ENCODE data around the gene CROCC.
A peak's percentile ranks its signal among the peaks of the same experiment; 100 is the strongest.

The CROCC gene

GRCh38 chr1:16954579-16954978 is 32.8 kb downstream of the CROCC start:
- DNase-seq, result no peak
- H3K4me2 ChIP-seq (ENCODE audit: low read length), result no peak overlapping the region
- WGBS (ENCODE audit: extremely low coverage, insufficient coverage, insufficient read length), result no CpG with 5 or more reads among the region's 18 CpGs
- H3K18ac ChIP-seq (ENCODE audit: low read length), result no peak overlapping the region
- H4K8ac ChIP-seq (ENCODE audit: low read depth, low read length), result no peak overlapping the region
- no peak overlapping the region for H2AFZ ChIP-seq (ENCODE audit: insufficient read depth, low read length, poor library complexity)
- H3K23ac ChIP-seq (ENCODE audit: low read length), result no peak overlapping the region
- H2BK120ac ChIP-seq (ENCODE audit: insufficient read depth, low read length, poor library complexity), result no peak overlapping the region
- no peaks in the 10 kb centered on the region for H3K79me2 ChIP-seq (ENCODE audit: control insufficient read depth, insufficient read depth, low read length, poor library complexity)
- H3K9me3 ChIP-seq (ENCODE audit: insufficient read depth, low read depth, low read length), result no peaks in the 10 kb centered on the region
- H3K4ac ChIP-seq (ENCODE audit: low read depth, low read length), result no peak overlapping the region
- no peaks in the 10 kb centered on the region for H3K27me3 ChIP-seq (ENCODE audit: insufficient read depth, low read length)
- no peak overlapping the region for H2AK5ac ChIP-seq (ENCODE audit: low read length)
- no peak overlapping the region for H2BK5ac ChIP-seq (ENCODE audit: low read depth, low read length, poor library complexity)
- H3K14ac ChIP-seq (ENCODE audit: low read length), result no peak overlapping the region
- H3K4me1 ChIP-seq (ENCODE audit: control insufficient read depth in 1 of 2, insufficient read depth in 2 of 2, low read length in 2 of 2), result no peaks in the 10 kb centered on the region
- peaks cover 4 to 5% of the 10 kb centered on the region in 2 experiments for H3K36me3 ChIP-seq (ENCODE audit: control insufficient read depth in 1 of 2, insufficient read depth in 2 of 2, low read length in 2 of 2)
- H2BK12ac ChIP-seq (ENCODE audit: low read length), result no peak overlapping the region
- H3K79me1 ChIP-seq (ENCODE audit: low read length), result no peaks in the 10 kb centered on the region
- no peak overlapping the region for H3K27ac ChIP-seq (ENCODE audit: low read depth, low read length)
- peak overlapping the region; percentile 18 for H4K12ac ChIP-seq (ENCODE audit: low read depth, low read length)
- no peak overlapping the region for H3K4me3 ChIP-seq (ENCODE audit: low read depth, low read length)
- H3K9ac ChIP-seq (ENCODE audit: low read length), result no peak overlapping the region
- H4K91ac ChIP-seq (ENCODE audit: low read depth, low read length), result no peak overlapping the region

GRCh38 chr1:16955186-16955585 is 33.5 kb downstream of the CROCC start:
- Histone ChIP-seq H4K12ac (ENCODE audit: low read depth, low read length) (no peak overlapping the region), H3K14ac (ENCODE audit: low read length) (no peak overlapping the region), H2AFZ (ENCODE audit: insufficient read depth, low read length, poor library complexity) (no peak overlapping the region), H2BK12ac (ENCODE audit: low read length) (no peak overlapping the region), H3K9ac (ENCODE audit: low read length) (no peak overlapping the region), H3K79me2 (ENCODE audit: control insufficient read depth, insufficient read depth, low read length, poor library complexity) (no peaks in the 10 kb centered on the region), H3K4me1 (ENCODE audit: control insufficient read depth in 1 of 2, insufficient read depth in 2 of 2, low read length in 2 of 2) (no peaks in the 10 kb centered on the region), H3K36me3 (ENCODE audit: control insufficient read depth in 1 of 2, insufficient read depth in 2 of 2, low read length in 2 of 2) (peaks cover 4 to 5% of the 10 kb centered on the region in 2 experiments), H3K23ac (ENCODE audit: low read length) (no peak overlapping the region), H2BK120ac (ENCODE audit: insufficient read depth, low read length, poor library complexity) (no peak overlapping the region), H3K18ac (ENCODE audit: low read length) (no peak overlapping the region), H4K8ac (ENCODE audit: low read depth, low read length) (no peak overlapping the region), H4K91ac (ENCODE audit: low read depth, low read length) (no peak overlapping the region), H2AK5ac (ENCODE audit: low read length) (no peak overlapping the region), H3K4ac (ENCODE audit: low read depth, low read length) (no peak overlapping the region), H3K9me3 (ENCODE audit: insufficient read depth, low read depth, low read length) (no peaks in the 10 kb centered on the region), H3K4me3 (ENCODE audit: low read depth, low read length) (no peak overlapping the region), H3K27me3 (ENCODE audit: insufficient read depth, low read length) (no peaks in the 10 kb centered on the region), H2BK5ac (ENCODE audit: low read depth, low read length, poor library complexity) (no peak overlapping the region), H3K79me1 (ENCODE audit: low read length) (no peaks in the 10 kb centered on the region), H3K27ac (ENCODE audit: low read depth, low read length) (no peak overlapping the region), H3K4me2 (ENCODE audit: low read length) (no peak overlapping the region)
- DNase-seq, result no peak
- WGBS (ENCODE audit: extremely low coverage, insufficient coverage, insufficient read length), result no CpG with 5 or more reads among the region's 25 CpGs

GRCh38 chr1:16956775-16957174 is 35.0 kb downstream of the CROCC start:
- no peak overlapping the region for H2BK120ac ChIP-seq (ENCODE audit: insufficient read depth, low read length, poor library complexity)
- no peak overlapping the region for H4K12ac ChIP-seq (ENCODE audit: low read depth, low read length)

GRCh38 chr1:16957731-16958130 is 36.0 kb downstream of the CROCC start:
- H2BK120ac ChIP-seq (ENCODE audit: insufficient read depth, low read length, poor library complexity), result no peak overlapping the region
- no peak overlapping the region for H3K14ac ChIP-seq (ENCODE audit: low read length)
- no peak overlapping the region for H2BK5ac ChIP-seq (ENCODE audit: low read depth, low read length, poor library complexity)
- H3K23ac ChIP-seq (ENCODE audit: low read length), result no peak overlapping the region
- no peak overlapping the region for H2AFZ ChIP-seq (ENCODE audit: insufficient read depth, low read length, poor library complexity)
- no peak overlapping the region for H4K8ac ChIP-seq (ENCODE audit: low read depth, low read length)
- no peak overlapping the region for H3K4ac ChIP-seq (ENCODE audit: low read depth, low read length)
- no peak overlapping the region for H3K18ac ChIP-seq (ENCODE audit: low read length)
- no peaks in the 10 kb centered on the region for H3K9me3 ChIP-seq (ENCODE audit: insufficient read depth, low read depth, low read length)
- no peak for DNase-seq
- H3K27ac ChIP-seq (ENCODE audit: low read depth, low read length), result no peak overlapping the region
- no CpG with 5 or more reads among the region's 8 CpGs for WGBS (ENCODE audit: extremely low coverage, insufficient coverage, insufficient read length)
- no peaks in the 10 kb centered on the region for H3K4me1 ChIP-seq (ENCODE audit: control insufficient read depth in 1 of 2, insufficient read depth in 2 of 2, low read length in 2 of 2)
- no peak overlapping the region for H4K91ac ChIP-seq (ENCODE audit: low read depth, low read length)
- H3K27me3 ChIP-seq (ENCODE audit: insufficient read depth, low read length), result no peaks in the 10 kb centered on the region
- H3K9ac ChIP-seq (ENCODE audit: low read length), result no peak overlapping the region
- H3K4me2 ChIP-seq (ENCODE audit: low read length), result no peak overlapping the region
- no peak overlapping the region for H4K12ac ChIP-seq (ENCODE audit: low read depth, low read length)
- H3K36me3 ChIP-seq (ENCODE audit: control insufficient read depth in 1 of 2, insufficient read depth in 2 of 2, low read length in 2 of 2), result peaks cover 4 to 5% of the 10 kb centered on the region in 2 experiments
- H3K4me3 ChIP-seq (ENCODE audit: low read depth, low read length), result no peak overlapping the region
- no peaks in the 10 kb centered on the region for H3K79me2 ChIP-seq (ENCODE audit: control insufficient read depth, insufficient read depth, low read length, poor library complexity)
- H2AK5ac ChIP-seq (ENCODE audit: low read length), result no peak overlapping the region
- peaks cover 3% of the 10 kb centered on the region for H3K79me1 ChIP-seq (ENCODE audit: low read length)
- no peak overlapping the region for H2BK12ac ChIP-seq (ENCODE audit: low read length)

More at GRCh38 chr1:16956775-16957174, 35.0 kb downstream of the CROCC start:
- Histone ChIP-seq H3K36me3 (ENCODE audit: control insufficient read depth in 1 of 2, insufficient read depth in 2 of 2, low read length in 2 of 2) (peaks cover 4 to 5% of the 10 kb centered on the region in 2 experiments), H4K8ac (ENCODE audit: low read depth, low read length) (no peak overlapping the region), H3K27me3 (ENCODE audit: insufficient read depth, low read length) (no peaks in the 10 kb centered on the region), H4K91ac (ENCODE audit: low read depth, low read length) (no peak overlapping the region), H3K4me3 (ENCODE audit: low read depth, low read length) (no peak overlapping the region), H3K9me3 (ENCODE audit: insufficient read depth, low read depth, low read length) (no peaks in the 10 kb centered on the region), H2AK5ac (ENCODE audit: low read length) (no peak overlapping the region), H3K9ac (ENCODE audit: low read length) (no peak overlapping the region), H3K4me2 (ENCODE audit: low read length) (no peak overlapping the region), H3K4ac (ENCODE audit: low read depth, low read length) (no peak overlapping the region), H3K27ac (ENCODE audit: low read depth, low read length) (no peak overlapping the region), H2AFZ (ENCODE audit: insufficient read depth, low read length, poor library complexity) (no peak overlapping the region), H3K14ac (ENCODE audit: low read length) (no peak overlapping the region), H3K18ac (ENCODE audit: low read length) (no peak overlapping the region), H3K79me1 (ENCODE audit: low read length) (peaks cover 3% of the 10 kb centered on the region), H3K79me2 (ENCODE audit: control insufficient read depth, insufficient read depth, low read length, poor library complexity) (no peaks in the 10 kb centered on the region), H2BK5ac (ENCODE audit: low read depth, low read length, poor library complexity) (no peak overlapping the region), H3K23ac (ENCODE audit: low read length) (no peak overlapping the region), H3K4me1 (ENCODE audit: control insufficient read depth in 1 of 2, insufficient read depth in 2 of 2, low read length in 2 of 2) (no peaks in the 10 kb centered on the region), H2BK12ac (ENCODE audit: low read length) (no peak overlapping the region)
- DNase-seq, result no peak
- WGBS (ENCODE audit: extremely low coverage, insufficient coverage, insufficient read length), result no CpG with 5 or more reads among the region's 8 CpGs

All from trophoblast cell (in vitro differentiated cells and primary cell).